ENCODE measurements around the gene TULP1.

Gene TULP1

GRCh38 chr6:35522660-35523658 lies 10.3 kb upstream of the TULP1 start:
- H3K79me2 ChIP-seq (ENCODE audit: insufficient read depth, low read length) = no peaks in the 10 kb centered on the region
- H2AFZ ChIP-seq (ENCODE audit: low read depth, low read length, severe bottlenecking) = peak overlapping the region; percentile 79
- TF ChIP-seq EZH2phosphoT487 (conservative IDR thresholded peaks at IDR 0.05; ENCODE audit: low read length) (no peak), CTCF (IDR thresholded peaks at IDR 0.05; ENCODE audit: insufficient read depth, low read length, poor library complexity, severe bottlenecking) (peak; percentile 99)
- no peaks in the 10 kb centered on the region for H3F3A ChIP-seq (ENCODE audit: insufficient read depth)
- peak overlapping the region; percentile 23 for H3K4me2 ChIP-seq (ENCODE audit: low read depth, low read length, poor library complexity, severe bottlenecking)
- no peaks in the 10 kb centered on the region for H3K36me3 ChIP-seq (ENCODE audit: low read length)
- no peak overlapping the region for H3K27ac ChIP-seq (ENCODE audit: low read depth, low read length)
- no peak overlapping the region for H3K9ac ChIP-seq (ENCODE audit: low read length)
- no peaks in the 10 kb centered on the region for H4K20me1 ChIP-seq (ENCODE audit: low read depth, low read length)
- H3K27me3 ChIP-seq (ENCODE audit: low read length) = no peaks in the 10 kb centered on the region
- H3K9me2 ChIP-seq (replicated peaks; ENCODE audit: insufficient read depth, low read length) = no peaks in the 10 kb centered on the region
- no peak overlapping the region for H3K4me3 ChIP-seq (ENCODE audit: insufficient read depth, low read length, poor library complexity, severe bottlenecking)
- H3K9me3 ChIP-seq (ENCODE audit: insufficient read depth, low read length) = no peaks in the 10 kb centered on the region

- Histone ChIP-seq H3K9me3 (ENCODE audit: insufficient read depth, low read length) (no peaks in the 10 kb centered on the region), H3K36me3 (ENCODE audit: low read length) (no peaks in the 10 kb centered on the region), H3K4me2 (ENCODE audit: low read depth, low read length, poor library complexity, severe bottlenecking) (no peak overlapping the region), H3K9me2 (replicated peaks; ENCODE audit: insufficient read depth, low read length) (no peaks in the 10 kb centered on the region), H4K20me1 (ENCODE audit: low read depth, low read length) (no peaks in the 10 kb centered on the region), H3F3A (ENCODE audit: insufficient read depth) (no peaks in the 10 kb centered on the region), H3K79me2 (ENCODE audit: insufficient read depth, low read length) (no peaks in the 10 kb centered on the region), H3K4me3 (ENCODE audit: insufficient read depth, low read length, poor library complexity, severe bottlenecking) (no peak overlapping the region), H3K9ac (ENCODE audit: low read length) (no peak overlapping the region), H3K27ac (ENCODE audit: low read depth, low read length) (no peak overlapping the region), H2AFZ (ENCODE audit: low read depth, low read length, severe bottlenecking) (peak overlapping the region; percentile 79), H3K27me3 (ENCODE audit: low read length) (no peaks in the 10 kb centered on the region)
- TF ChIP-seq EZH2phosphoT487 (conservative IDR thresholded peaks at IDR 0.05; ENCODE audit: low read length) (no peak), CTCF (IDR thresholded peaks at IDR 0.05; ENCODE audit: insufficient read depth, low read length, poor library complexity, severe bottlenecking) (no peak)
Observed at GRCh38 chr6:35522151-35522550, 9.5 kb upstream of the TULP1 start.

GRCh38 chr6:35521235-35521634 lies 8.5 kb upstream of the TULP1 start:
- no peaks in the 10 kb centered on the region for H3K79me2 ChIP-seq (ENCODE audit: insufficient read depth, low read length)
- H3K27ac ChIP-seq (ENCODE audit: low read depth, low read length) = no peak overlapping the region
- H3K4me2 ChIP-seq (ENCODE audit: low read depth, low read length, poor library complexity, severe bottlenecking) = no peak overlapping the region
- no peaks in the 10 kb centered on the region for H3K9me2 ChIP-seq (replicated peaks; ENCODE audit: insufficient read depth, low read length)
- TF ChIP-seq EZH2phosphoT487 (conservative IDR thresholded peaks at IDR 0.05; ENCODE audit: low read length) (no peak), CTCF (IDR thresholded peaks at IDR 0.05; ENCODE audit: insufficient read depth, low read length, poor library complexity, severe bottlenecking) (no peak)
- no peaks in the 10 kb centered on the region for H3F3A ChIP-seq (ENCODE audit: insufficient read depth)
- H2AFZ ChIP-seq (ENCODE audit: low read depth, low read length, severe bottlenecking) = no peak overlapping the region
- no peaks in the 10 kb centered on the region for H3K27me3 ChIP-seq (ENCODE audit: low read length)
- H3K9me3 ChIP-seq (ENCODE audit: insufficient read depth, low read length) = no peaks in the 10 kb centered on the region
- no peaks in the 10 kb centered on the region for H3K36me3 ChIP-seq (ENCODE audit: low read length)
- H3K9ac ChIP-seq (ENCODE audit: low read length) = no peak overlapping the region
- H4K20me1 ChIP-seq (ENCODE audit: low read depth, low read length) = no peaks in the 10 kb centered on the region
- no peak overlapping the region for H3K4me3 ChIP-seq (ENCODE audit: insufficient read depth, low read length, poor library complexity, severe bottlenecking)

All from SU-DHL-6 (cell line).